Activated B cell treated with CpG ODN at 0.5 μM for 24 hours (primary cell): ENCODE results near the gene RGR. TPM values are rescaled to one million over a fixed set of nuclear protein-coding genes. Genes with fewer than 3 reads are reported as not detected.

Experiments used
- ATAC-seq: fragments of 200-7000 bp; cut with Tn5 transposase; one replicate; pipeline ENCODE4 v1.10.0; 2021; ENCODE audit warnings: low read depth, mild to moderate bottlenecking, moderate library complexity
- CTCF ChIA-PET: fragments of 350-600 bp; sonication (Branson Sonifier 250); formaldehyde crosslinking; loops from one replicate; lab custom pipeline; 2021; ENCODE audit warnings: antibody characterized with exemption; lab: Charles Lee
- POLR2A ChIA-PET: fragments of 350-600 bp; sonication (Branson Sonifier 250); formaldehyde crosslinking; loops from one replicate; lab custom pipeline; 2021; ENCODE audit warnings: antibody characterized with exemption; lab: Charles Lee
- DNase-seq: peaks from one replicate; pipeline ENCODE4 v3.0.0; 2022
- H3K27ac Mint-ChIP-seq: one replicate; pipeline ENCODE4 v1.8.0; 2020; ENCODE audit warnings: mixed read lengths
- H3K27me3 Mint-ChIP-seq: one replicate; pipeline ENCODE4 v1.8.0; 2021; ENCODE audit warnings: mixed read lengths
- H3K36me3 Mint-ChIP-seq: one replicate; pipeline ENCODE4 v1.8.0; 2021; ENCODE audit warnings: low read depth, mixed read lengths
- H3K4me1 Mint-ChIP-seq: one replicate; pipeline ENCODE4 v1.8.0; 2021; ENCODE audit warnings: mixed read lengths
- H3K4me3 Mint-ChIP-seq: one replicate; pipeline ENCODE4 v1.8.0; 2020; ENCODE audit warnings: mild to moderate bottlenecking, mixed read lengths
- H3K9me3 Mint-ChIP-seq: one replicate; pipeline ENCODE4 v1.8.0; 2020; ENCODE audit warnings: mixed read lengths
- CTCF ChIP-seq: fragments of 200-600 bp; IDR thresholded peaks from one replicate; pipeline ENCODE4 v1.8.0; 2022; ENCODE audit warnings: antibody characterized with exemption, mild to moderate bottlenecking
- intact Hi-C: fragments of 100-400 bp; cut with micrococcal nuclease; formaldehyde crosslinking; loops from one replicate; pipeline ENCODE4 v1.15.1; 2024
- total RNA-seq: library from RNA; stranded (reverse); gene quantifications from 2 replicates; pipeline ENCODE4 v1.2.3, GENCODE V29; 2022

The RGR gene
- total RNA-seq, 1 donor from 2014 or later: not detected

- intact Hi-C loops: no loop called here
- TF ChIP-seq CTCF: no peak
- H3K27me3 Mint-ChIP-seq: peaks cover 4% of the 10 kb centered on the region
- ChIA-PET POLR2A (no interaction called here), CTCF (interaction anchor here (1.3 kb wide), 1 partner anchor 250 kb away, joined by 3 read pairs; no protein-coding TSS in a partner anchor)
- ATAC-seq (no peak), DNase-seq (no peak)
- H3K36me3 Mint-ChIP-seq: no peaks in the 10 kb centered on the region
- no peaks in the 10 kb centered on the region for H3K4me1 Mint-ChIP-seq
- no peak overlapping the region for H3K27ac Mint-ChIP-seq
- H3K4me3 Mint-ChIP-seq: no peak overlapping the region
- no peaks in the 10 kb centered on the region for H3K9me3 Mint-ChIP-seq
Observed at GRCh38 chr10:84286695-84287094, 41.8 kb downstream of the RGR start.

- no peak for DNase-seq
- intact Hi-C loops: no loop called here
- Mint-ChIP-seq H3K4me3 (no peak overlapping the region), H3K4me1 (no peaks in the 10 kb centered on the region), H3K9me3 (no peaks in the 10 kb centered on the region), H3K27me3 (peaks cover 4% of the 10 kb centered on the region), H3K27ac (no peak overlapping the region), H3K36me3 (no peaks in the 10 kb centered on the region)
- ChIA-PET CTCF (no interaction called here), POLR2A (no interaction called here)
- no peak for TF ChIP-seq CTCF
- ATAC-seq: no peak
Observed at GRCh38 chr10:84288151-84288550, 43.3 kb downstream of the RGR start.

- intact Hi-C loops: no loop called here
- DNase-seq (no peak), ATAC-seq (no peak)
- TF ChIP-seq CTCF: no peak
- POLR2A ChIA-PET: no interaction called here
- Mint-ChIP-seq H3K27me3 (peaks cover 4% of the 10 kb centered on the region), H3K4me3 (no peak overlapping the region), H3K9me3 (no peaks in the 10 kb centered on the region), H3K36me3 (no peaks in the 10 kb centered on the region), H3K4me1 (no peaks in the 10 kb centered on the region), H3K27ac (no peak overlapping the region)
- CTCF ChIA-PET: no interaction called here
Observed at GRCh38 chr10:84289521-84290200, 44.8 kb downstream of the RGR start.

GRCh38 chr10:84290235-84290634, 45.4 kb downstream of the RGR start:
- Mint-ChIP-seq H3K4me3 (no peak overlapping the region), H3K9me3 (no peaks in the 10 kb centered on the region), H3K27me3 (peaks cover 4% of the 10 kb centered on the region), H3K27ac (no peak overlapping the region), H3K4me1 (no peaks in the 10 kb centered on the region), H3K36me3 (no peaks in the 10 kb centered on the region)
- ChIA-PET CTCF (no interaction called here), POLR2A (no interaction called here)
- intact Hi-C loops: no loop called here
- no peak for TF ChIP-seq CTCF
- no peak for ATAC-seq
- DNase-seq: no peak

- H3K4me3 Mint-ChIP-seq: no peak overlapping the region
- no peaks in the 10 kb centered on the region for H3K36me3 Mint-ChIP-seq
- H3K9me3 Mint-ChIP-seq: no peaks in the 10 kb centered on the region
- no peaks in the 10 kb centered on the region for H3K4me1 Mint-ChIP-seq
- peaks cover 4% of the 10 kb centered on the region for H3K27me3 Mint-ChIP-seq
- ChIA-PET CTCF (interaction anchor here (0.6 kb wide), 1 partner anchor 61 kb away, joined by 6 read pairs; no protein-coding TSS in a partner anchor), POLR2A (no interaction called here)
- H3K27ac Mint-ChIP-seq: no peak overlapping the region
- intact Hi-C loops: no loop called here
- ATAC-seq (no peak), DNase-seq (no peak)
- TF ChIP-seq CTCF: no peak
Observed at GRCh38 chr10:84291384-84291783, 46.5 kb downstream of the RGR start.
